HEK293 (cell line): Measurements from ENCODE around the gene TAS1R3.

Experiments used
- GLI2 ChIP-seq: fragments of 450-650 bp; formaldehyde crosslinking; IDR thresholded peaks from 2 replicates; pipeline ENCODE4; 2017; ENCODE audit warnings: missing biosample characterization, missing genetic modification characterization, low read depth, borderline replicate concordance
- GLIS1 ChIP-seq: fragments of 450-650 bp; formaldehyde crosslinking; IDR thresholded peaks from 2 replicates; pipeline ENCODE4 v1.5.1; 2016; ENCODE audit warnings: missing biosample characterization, missing genetic modification characterization
- OVOL3 ChIP-seq: fragments of 450-650 bp; formaldehyde crosslinking; IDR thresholded peaks from 2 replicates; pipeline ENCODE4 v1.5.1; 2016; ENCODE audit warnings: missing biosample characterization, missing genetic modification characterization
- PRDM2 ChIP-seq: fragments of 450-650 bp; formaldehyde crosslinking; IDR thresholded peaks from 2 replicates; pipeline ENCODE4 v1.5.1; 2016; ENCODE audit warnings: missing biosample characterization, missing genetic modification characterization, borderline replicate concordance
- SETDB1 ChIP-seq: IDR thresholded peaks from one replicate; pipeline ENCODE4 v1.6.1; 2017; ENCODE audit warnings: mild to moderate bottlenecking, low read length, moderate library complexity, mixed read lengths; ENCODE audit not compliant: insufficient read length
- ZBTB21 ChIP-seq: fragments of 450-650 bp; formaldehyde crosslinking; IDR thresholded peaks from 2 replicates; pipeline ENCODE4 v1.5.1; 2017; ENCODE audit warnings: missing biosample characterization, missing genetic modification characterization
- ZFP3 ChIP-seq: fragments of 450-650 bp; formaldehyde crosslinking; IDR thresholded peaks from 2 replicates; pipeline ENCODE4 v1.5.1; 2016; ENCODE audit warnings: low read depth, missing biosample characterization, missing genetic modification characterization
- ZNF10 ChIP-seq: fragments of 450-650 bp; formaldehyde crosslinking; IDR thresholded peaks from 2 replicates; pipeline ENCODE4 v1.5.1; 2017; ENCODE audit warnings: missing biosample characterization, missing genetic modification characterization
- ZNF121 ChIP-seq: fragments of 450-650 bp; formaldehyde crosslinking; IDR thresholded peaks from 2 replicates; pipeline ENCODE4 v1.5.1; 2016; ENCODE audit warnings: missing biosample characterization, missing genetic modification characterization
- ZNF132 ChIP-seq: fragments of 450-650 bp; formaldehyde crosslinking; IDR thresholded peaks from 2 replicates; pipeline ENCODE4 v1.5.1; 2017; ENCODE audit warnings: missing biosample characterization, missing genetic modification characterization, borderline replicate concordance
- ZNF138 ChIP-seq: fragments of 450-650 bp; formaldehyde crosslinking; IDR thresholded peaks from 2 replicates; pipeline ENCODE4 v1.5.1; 2016; ENCODE audit warnings: missing biosample characterization, missing genetic modification characterization, borderline replicate concordance
- ZNF157 ChIP-seq: fragments of 450-650 bp; formaldehyde crosslinking; IDR thresholded peaks from 2 replicates; pipeline ENCODE4 v1.5.1; 2016; ENCODE audit warnings: missing biosample characterization, missing genetic modification characterization
- ZNF175 ChIP-seq: fragments of 450-650 bp; formaldehyde crosslinking; IDR thresholded peaks from 2 replicates; pipeline ENCODE4 v1.5.1; 2016; ENCODE audit warnings: missing biosample characterization, missing genetic modification characterization
- ZNF2 ChIP-seq: fragments of 450-650 bp; formaldehyde crosslinking; IDR thresholded peaks from 2 replicates; pipeline ENCODE4 v1.5.1; 2016; ENCODE audit warnings: missing biosample characterization, missing genetic modification characterization
- ZNF280C ChIP-seq: fragments of 450-650 bp; formaldehyde crosslinking; IDR thresholded peaks from 2 replicates; pipeline ENCODE4 v1.5.1; 2016; ENCODE audit warnings: missing biosample characterization, missing genetic modification characterization
- ZNF335 ChIP-seq: fragments of 450-650 bp; formaldehyde crosslinking; conservative IDR thresholded peaks from 2 replicates; pipeline ENCODE4 v1.5.1; 2016; ENCODE audit warnings: missing biosample characterization, missing genetic modification characterization
- ZNF48 ChIP-seq: fragments of 450-650 bp; formaldehyde crosslinking; IDR thresholded peaks from 2 replicates; pipeline ENCODE4 v1.5.1; 2016; ENCODE audit warnings: missing biosample characterization, missing genetic modification characterization
- ZNF629 ChIP-seq: fragments of 450-650 bp; formaldehyde crosslinking; IDR thresholded peaks from 2 replicates; pipeline ENCODE4 v1.5.1; 2017; ENCODE audit warnings: missing biosample characterization, missing genetic modification characterization
- ZNF660 ChIP-seq: fragments of 450-650 bp; IDR thresholded peaks from 2 replicates; pipeline ENCODE4 v1.5.1; 2018; ENCODE audit warnings: missing biosample characterization, mild to moderate bottlenecking, missing genetic modification characterization
- ZNF701 ChIP-seq: fragments of 450-650 bp; formaldehyde crosslinking; IDR thresholded peaks from 2 replicates; pipeline ENCODE4 v1.5.1; 2016; ENCODE audit warnings: missing biosample characterization, missing genetic modification characterization
- ZNF747 ChIP-seq: fragments of 450-650 bp; formaldehyde crosslinking; IDR thresholded peaks from 2 replicates; pipeline ENCODE4 v1.5.1; 2016; ENCODE audit warnings: missing biosample characterization, missing genetic modification characterization
- ZNF776 ChIP-seq: fragments of 450-650 bp; formaldehyde crosslinking; IDR thresholded peaks from 2 replicates; pipeline ENCODE4 v1.5.0; 2017; ENCODE audit warnings: missing biosample characterization, missing genetic modification characterization, borderline replicate concordance
- ZSCAN16 ChIP-seq: fragments of 450-650 bp; formaldehyde crosslinking; IDR thresholded peaks from 2 replicates; pipeline ENCODE4 v1.5.1; 2016; ENCODE audit warnings: missing biosample characterization, missing genetic modification characterization
- TF ChIP-seq, protein P1 (sequence below): fragments of 450-650 bp; formaldehyde crosslinking; IDR thresholded peaks from 2 replicates; pipeline ENCODE4 v1.5.1; 2016; ENCODE audit warnings: missing biosample characterization, missing genetic modification characterization
- TF ChIP-seq, protein P2 (sequence below): fragments of 450-650 bp; formaldehyde crosslinking; conservative IDR thresholded peaks from 2 replicates; pipeline ENCODE4 v1.5.1; 2016; ENCODE audit warnings: low read depth, missing biosample characterization, missing genetic modification characterization
- TF ChIP-seq, protein P3 (sequence below): IDR thresholded peaks from 2 replicates; pipeline ENCODE4 v1.6.1; 2011; ENCODE audit warnings: mild to moderate bottlenecking, low read depth, low read length, borderline replicate concordance

TAS1R3 gene

GRCh38 chr1:1318131-1318652 is 12.9 kb upstream of the TAS1R3 start (continued):
- TF ChIP-seq PRDM2 (tag by site-specific recombination) (no peak), OVOL3 (no peak), SETDB1 (no peak), ZNF157 (no peak), ZNF10 (tag by site-specific recombination) (no peak), ZNF280C (tag by site-specific recombination) (no peak), ZNF175 (tag by site-specific recombination) (no peak), GLI2 (tag by site-specific recombination) (no peak), ZNF335 (peak; percentile 67), ZNF747 (no peak), ZNF701 (tag by site-specific recombination) (no peak), ZNF48 (tag by site-specific recombination) (no peak), ZNF776 (tag by site-specific recombination) (no peak), ZFP3 (tag by site-specific recombination) (no peak), ZNF132 (tag by site-specific recombination) (no peak), ZNF138 (no peak), ZNF2 (tag by site-specific recombination) (no peak), ZNF660 (tag by site-specific recombination) (peak; percentile 84), ZNF121 (tag by site-specific recombination) (no peak), ZSCAN16 (peak; percentile 98), GLIS1 (tag by site-specific recombination) (peak; percentile 99), ZNF629 (tag by site-specific recombination) (peak; percentile 67), ZBTB21 (no peak)
- TF ChIP-seq, protein P1, sequence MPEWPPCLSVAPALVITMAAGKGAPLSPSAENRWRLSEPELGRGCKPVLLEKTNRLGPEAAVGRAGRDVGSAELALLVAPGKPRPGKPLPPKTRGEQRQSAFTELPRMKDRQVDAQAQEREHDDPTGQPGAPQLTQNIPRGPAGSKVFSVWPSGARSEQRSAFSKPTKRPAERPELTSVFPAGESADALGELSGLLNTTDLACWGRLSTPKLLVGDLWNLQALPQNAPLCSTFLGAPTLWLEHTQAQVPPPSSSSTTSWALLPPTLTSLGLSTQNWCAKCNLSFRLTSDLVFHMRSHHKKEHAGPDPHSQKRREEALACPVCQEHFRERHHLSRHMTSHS (tag by site-specific recombination): no peak
- TF ChIP-seq, protein P2, sequence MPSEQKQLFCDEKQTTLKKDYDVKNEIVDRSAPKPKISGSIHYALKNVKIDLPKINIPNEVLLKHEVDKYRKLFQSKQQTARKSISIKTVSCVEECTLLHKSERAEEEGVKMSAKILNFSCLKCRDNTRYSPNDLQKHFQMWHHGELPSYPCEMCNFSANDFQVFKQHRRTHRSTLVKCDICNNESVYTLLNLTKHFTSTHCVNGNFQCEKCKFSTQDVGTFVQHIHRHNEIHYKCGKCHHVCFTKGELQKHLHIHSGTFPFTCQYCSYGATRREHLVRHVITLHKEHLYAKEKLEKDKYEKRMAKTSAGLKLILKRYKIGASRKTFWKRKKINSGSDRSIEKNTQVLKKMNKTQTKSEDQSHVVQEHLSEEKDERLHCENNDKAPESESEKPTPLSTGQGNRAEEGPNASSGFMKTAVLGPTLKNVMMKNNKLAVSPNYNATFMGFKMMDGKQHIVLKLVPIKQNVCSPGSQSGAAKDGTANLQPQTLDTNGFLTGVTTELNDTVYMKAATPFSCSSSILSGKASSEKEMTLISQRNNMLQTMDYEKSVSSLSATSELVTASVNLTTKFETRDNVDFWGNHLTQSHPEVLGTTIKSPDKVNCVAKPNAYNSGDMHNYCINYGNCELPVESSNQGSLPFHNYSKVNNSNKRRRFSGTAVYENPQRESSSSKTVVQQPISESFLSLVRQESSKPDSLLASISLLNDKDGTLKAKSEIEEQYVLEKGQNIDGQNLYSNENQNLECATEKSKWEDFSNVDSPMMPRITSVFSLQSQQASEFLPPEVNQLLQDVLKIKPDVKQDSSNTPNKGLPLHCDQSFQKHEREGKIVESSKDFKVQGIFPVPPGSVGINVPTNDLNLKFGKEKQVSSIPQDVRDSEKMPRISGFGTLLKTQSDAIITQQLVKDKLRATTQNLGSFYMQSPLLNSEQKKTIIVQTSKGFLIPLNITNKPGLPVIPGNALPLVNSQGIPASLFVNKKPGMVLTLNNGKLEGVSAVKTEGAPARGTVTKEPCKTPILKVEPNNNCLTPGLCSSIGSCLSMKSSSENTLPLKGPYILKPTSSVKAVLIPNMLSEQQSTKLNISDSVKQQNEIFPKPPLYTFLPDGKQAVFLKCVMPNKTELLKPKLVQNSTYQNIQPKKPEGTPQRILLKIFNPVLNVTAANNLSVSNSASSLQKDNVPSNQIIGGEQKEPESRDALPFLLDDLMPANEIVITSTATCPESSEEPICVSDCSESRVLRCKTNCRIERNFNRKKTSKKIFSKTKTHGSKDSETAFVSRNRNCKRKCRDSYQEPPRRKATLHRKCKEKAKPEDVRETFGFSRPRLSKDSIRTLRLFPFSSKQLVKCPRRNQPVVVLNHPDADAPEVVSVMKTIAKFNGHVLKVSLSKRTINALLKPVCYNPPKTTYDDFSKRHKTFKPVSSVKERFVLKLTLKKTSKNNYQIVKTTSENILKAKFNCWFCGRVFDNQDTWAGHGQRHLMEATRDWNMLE: no peak
- TF ChIP-seq, protein P3, sequence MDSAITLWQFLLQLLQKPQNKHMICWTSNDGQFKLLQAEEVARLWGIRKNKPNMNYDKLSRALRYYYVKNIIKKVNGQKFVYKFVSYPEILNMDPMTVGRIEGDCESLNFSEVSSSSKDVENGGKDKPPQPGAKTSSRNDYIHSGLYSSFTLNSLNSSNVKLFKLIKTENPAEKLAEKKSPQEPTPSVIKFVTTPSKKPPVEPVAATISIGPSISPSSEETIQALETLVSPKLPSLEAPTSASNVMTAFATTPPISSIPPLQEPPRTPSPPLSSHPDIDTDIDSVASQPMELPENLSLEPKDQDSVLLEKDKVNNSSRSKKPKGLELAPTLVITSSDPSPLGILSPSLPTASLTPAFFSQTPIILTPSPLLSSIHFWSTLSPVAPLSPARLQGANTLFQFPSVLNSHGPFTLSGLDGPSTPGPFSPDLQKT: no peak
